Measurements from ENCODE around the gene SUCLA2. TPM values are rescaled to one million over a fixed set of nuclear protein-coding genes. Genes with fewer than 3 reads are reported as not detected.

The SUCLA2 gene
- total and polyA plus RNA-seq, 9 of the 15 experiments (the other 6 are each of a cell fraction or from before 2014, with no cell fraction given), result 23.3 to 52.9 (median 35.8) TPM

DNA sequence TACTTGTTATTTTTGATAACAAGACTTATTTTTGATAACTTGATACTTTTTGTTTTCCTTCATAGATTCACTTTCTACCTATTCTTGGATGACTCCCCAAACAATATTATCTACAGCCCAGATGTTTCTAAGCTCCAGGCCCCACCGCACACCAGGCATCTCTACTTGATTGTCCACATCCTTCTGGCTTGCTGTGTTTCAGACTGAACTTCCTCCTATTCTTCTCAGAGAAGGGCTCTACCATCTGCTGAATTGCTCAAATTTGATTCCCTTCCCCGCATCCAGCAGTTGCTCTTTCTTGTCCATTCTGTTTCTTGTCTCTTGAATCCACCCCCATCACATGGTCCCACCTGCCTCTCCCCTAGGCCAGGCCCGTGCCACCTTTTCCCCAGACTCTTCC lies 49.5 kb upstream of the SUCLA2 start (continued):
- TF ChIP-seq, protein P1, sequence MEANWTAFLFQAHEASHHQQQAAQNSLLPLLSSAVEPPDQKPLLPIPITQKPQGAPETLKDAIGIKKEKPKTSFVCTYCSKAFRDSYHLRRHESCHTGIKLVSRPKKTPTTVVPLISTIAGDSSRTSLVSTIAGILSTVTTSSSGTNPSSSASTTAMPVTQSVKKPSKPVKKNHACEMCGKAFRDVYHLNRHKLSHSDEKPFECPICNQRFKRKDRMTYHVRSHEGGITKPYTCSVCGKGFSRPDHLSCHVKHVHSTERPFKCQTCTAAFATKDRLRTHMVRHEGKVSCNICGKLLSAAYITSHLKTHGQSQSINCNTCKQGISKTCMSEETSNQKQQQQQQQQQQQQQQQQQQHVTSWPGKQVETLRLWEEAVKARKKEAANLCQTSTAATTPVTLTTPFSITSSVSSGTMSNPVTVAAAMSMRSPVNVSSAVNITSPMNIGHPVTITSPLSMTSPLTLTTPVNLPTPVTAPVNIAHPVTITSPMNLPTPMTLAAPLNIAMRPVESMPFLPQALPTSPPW (CRISPR knock-in tag; IDR thresholded peaks at IDR 0.05), result no peak
- no peak for TF ChIP-seq BRD4 (IDR thresholded peaks at IDR 0.05)

DNA sequence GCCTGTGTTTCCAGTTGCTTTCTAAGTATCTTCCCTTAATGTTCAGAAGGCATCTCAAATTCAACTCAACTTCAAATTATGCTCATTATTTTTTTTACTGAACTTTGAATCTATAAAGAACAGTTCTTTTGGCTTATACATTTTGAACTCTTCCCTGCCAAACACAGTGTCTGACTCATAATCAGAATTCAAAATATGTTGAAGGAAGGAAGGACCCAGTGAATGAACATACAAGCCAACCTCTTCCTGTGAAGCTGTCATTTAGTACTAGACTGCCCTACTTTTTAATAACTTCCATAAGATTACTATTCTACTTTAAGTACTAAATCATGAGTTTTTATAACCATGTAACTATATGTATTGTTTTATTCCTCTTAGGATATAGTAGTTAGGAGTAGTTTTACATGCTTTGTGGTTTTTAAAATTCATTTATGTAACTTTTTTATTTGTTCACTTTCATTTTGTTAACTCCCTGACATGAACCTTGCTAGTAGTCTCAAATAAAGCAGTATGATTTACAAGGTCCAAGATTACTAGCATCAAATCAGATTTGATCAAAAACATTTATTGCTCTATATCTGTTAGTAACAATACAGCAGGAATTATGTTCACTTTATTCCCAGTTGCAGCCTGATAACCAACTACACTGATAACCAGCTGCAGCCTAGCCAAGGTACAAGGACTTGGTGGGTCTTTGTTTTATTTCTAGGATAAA lies 42.9 kb upstream of the SUCLA2 start:
- no TSS peak for BruUV-seq (replicated peaks)
- Histone ChIP-seq H3K4me3 (no peak overlapping the region), H3K9me3 (replicated peaks; ENCODE audit: control insufficient read depth, insufficient read depth, low read depth, low read length) (no peaks in the 10 kb centered on the region), H3K27me3 (ENCODE audit: control insufficient read depth in 2 of 2, insufficient read depth in 2 of 2, low read length in 2 of 2) (no peaks in the 10 kb centered on the region), H3K9ac (ENCODE audit: insufficient read depth in 1 of 2, low read depth in 2 of 2, low read length in 2 of 2) (no peak overlapping the region), H3K9me1 (ENCODE audit: control insufficient read depth, insufficient read depth, low read length) (no peaks in the 10 kb centered on the region), H3K27ac (ENCODE audit: extremely low read depth, low read depth, low read length) (no peak overlapping the region), H3K36me3 (ENCODE audit: control insufficient read depth, insufficient read depth, low read length) (peaks cover 42% of the 10 kb centered on the region; the same call in 2 of the 3 replicates), H3K79me2 (ENCODE audit: control insufficient read depth, insufficient read depth, low read length) (peaks cover 5% of the 10 kb centered on the region), H3K4me1 (replicated peaks in 1 of 2; ENCODE audit: control insufficient read depth in 2 of 2, insufficient read depth in 2 of 2, low read length in 2 of 2) (peaks cover 2 to 3% of the 10 kb centered on the region in 2 experiments; a peak in 3 of 5 replicates), H4K20me1 (replicated peaks; ENCODE audit: control insufficient read depth, insufficient read depth, low read length) (no peaks in the 10 kb centered on the region), H3K4me2 (ENCODE audit: insufficient read depth, low read length) (no peak overlapping the region), H2AFZ (ENCODE audit: low read depth, low read length) (no peak overlapping the region)
- intact Hi-C loops (cut with micrococcal nuclease), result no loop called here
- ATAC-seq, result no peak
- DNase-seq (ENCODE audit: extremely low read depth in 1 of 4, low spot score in 3 of 4), result no peak
- CTCF ChIA-PET (ENCODE audit: low intra/inter-chr PET ratio), result no interaction called here
- no peak for FAIRE-seq
- in situ Hi-C loops (cut with MboI), result no loop called here
- POLR2A ChIA-PET, result no interaction called here
- TF ChIP-seq CHD2 (IDR thresholded peaks at IDR 0.05; ENCODE audit: low read depth, low read length) (no peak), ZNF668 (CRISPR knock-in tag; IDR thresholded peaks at IDR 0.05) (no peak), MAFG (tag; conservative IDR thresholded peaks at IDR 0.05) (no peak), POLR3A (IDR thresholded peaks at IDR 0.05; ENCODE audit: borderline replicate concordance, extremely low read depth, insufficient read depth, insufficient read length) (no peak), MCM7 (IDR thresholded peaks at IDR 0.05) (no peak), ZNF133 (CRISPR knock-in tag; IDR thresholded peaks at IDR 0.05) (no peak), STAT5B (CRISPR knock-in tag; IDR thresholded peaks at IDR 0.05) (no peak), FUS (optimal IDR thresholded peaks at IDR 0.05; ENCODE audit: low read depth, low read length) (no peak), JUND (IDR thresholded peaks at IDR 0.05; ENCODE audit: borderline replicate concordance, low read depth, low read length) (no peak), JUND (tag; IDR thresholded peaks at IDR 0.05; ENCODE audit: borderline replicate concordance, low read depth, low read length) (no peak), ZBTB8A (IDR thresholded peaks at IDR 0.05; ENCODE audit: partially characterized antibody) (no peak)
- TF ChIP-seq, protein P2, sequence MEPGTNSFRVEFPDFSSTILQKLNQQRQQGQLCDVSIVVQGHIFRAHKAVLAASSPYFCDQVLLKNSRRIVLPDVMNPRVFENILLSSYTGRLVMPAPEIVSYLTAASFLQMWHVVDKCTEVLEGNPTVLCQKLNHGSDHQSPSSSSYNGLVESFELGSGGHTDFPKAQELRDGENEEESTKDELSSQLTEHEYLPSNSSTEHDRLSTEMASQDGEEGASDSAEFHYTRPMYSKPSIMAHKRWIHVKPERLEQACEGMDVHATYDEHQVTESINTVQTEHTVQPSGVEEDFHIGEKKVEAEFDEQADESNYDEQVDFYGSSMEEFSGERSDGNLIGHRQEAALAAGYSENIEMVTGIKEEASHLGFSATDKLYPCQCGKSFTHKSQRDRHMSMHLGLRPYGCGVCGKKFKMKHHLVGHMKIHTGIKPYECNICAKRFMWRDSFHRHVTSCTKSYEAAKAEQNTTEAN (CRISPR knock-in tag; IDR thresholded peaks at IDR 0.05), result no peak
- TF ChIP-seq, protein P3, sequence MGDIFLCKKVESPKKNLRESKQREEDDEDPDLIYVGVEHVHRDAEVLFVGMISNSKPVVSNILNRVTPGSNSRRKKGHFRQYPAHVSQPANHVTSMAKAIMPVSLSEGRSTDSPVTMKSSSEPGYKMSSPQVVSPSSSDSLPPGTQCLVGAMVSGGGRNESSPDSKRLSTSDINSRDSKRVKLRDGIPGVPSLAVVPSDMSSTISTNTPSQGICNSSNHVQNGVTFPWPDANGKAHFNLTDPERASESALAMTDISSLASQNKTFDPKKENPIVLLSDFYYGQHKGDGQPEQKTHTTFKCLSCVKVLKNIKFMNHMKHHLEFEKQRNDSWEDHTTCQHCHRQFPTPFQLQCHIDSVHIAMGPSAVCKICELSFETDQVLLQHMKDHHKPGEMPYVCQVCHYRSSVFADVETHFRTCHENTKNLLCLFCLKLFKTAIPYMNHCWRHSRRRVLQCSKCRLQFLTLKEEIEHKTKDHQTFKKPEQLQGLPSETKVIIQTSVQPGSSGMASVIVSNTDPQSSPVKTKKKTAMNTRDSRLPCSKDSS (IDR thresholded peaks at IDR 0.05; ENCODE audit: low read depth, partially characterized antibody), result no peak

All from K562 (cell line).